SU-DHL-6 (cell line): ENCODE measurements around the gene SERTAD4.
"Not testable (repeated sequence)": the region's sequence is repeated elsewhere in the genome, so short reads cannot be mapped to it uniquely, and the experiment has no call there.

Experiments
- H2AFZ ChIP-seq: fragments of 200-600 bp; sonication (generic); 2 replicates; pipeline ENCODE4 v1.6.1; 2014; ENCODE audit warnings: low read depth, mild to moderate bottlenecking, moderate library complexity, mixed read lengths, antibody characterized with exemption, low read length; ENCODE audit not compliant: severe bottlenecking
- H3F3A ChIP-seq: fragments of 200-600 bp; shearing (Covaris generic); 2 replicates; pipeline ENCODE4 v1.6.0; 2016; ENCODE audit warnings: antibody characterized with exemption, mild to moderate bottlenecking; ENCODE audit not compliant: insufficient read depth
- H3K27ac ChIP-seq: fragments of 200-600 bp; sonication (generic); 2 replicates; pipeline ENCODE4 v1.5.1; 2016; ENCODE audit warnings: low read depth, mild to moderate bottlenecking, low read length, moderate library complexity, mixed read lengths
- H3K27me3 ChIP-seq: fragments of 200-600 bp; sonication (generic), shearing (Covaris generic); 2 replicates; pipeline ENCODE4 v1.6.0; 2014; ENCODE audit warnings: mild to moderate bottlenecking, low read length
- H3K36me3 ChIP-seq: fragments of 200-600 bp; sonication (generic); 2 replicates; pipeline ENCODE4 v1.6.1; 2014; ENCODE audit warnings: mild to moderate bottlenecking, low read length, mixed read lengths
- H3K4me2 ChIP-seq: fragments of 300-600, 200-600 bp; shearing (Covaris generic), sonication (generic); 2 replicates; pipeline ENCODE4 v1.6.0; 2014; ENCODE audit warnings: low read length, low read depth, mild to moderate bottlenecking; ENCODE audit not compliant: poor library complexity, severe bottlenecking
- H3K4me3 ChIP-seq: fragments of 200-600 bp; sonication (generic); 2 replicates; pipeline ENCODE4 v1.5.1; 2014; ENCODE audit warnings: antibody characterized with exemption, low read length, mild to moderate bottlenecking, mixed read lengths; ENCODE audit not compliant: insufficient read depth, poor library complexity, severe bottlenecking
- H3K79me2 ChIP-seq: fragments of 200-600 bp; sonication (generic); 2 replicates; pipeline ENCODE4 v1.6.1; 2014; ENCODE audit warnings: mild to moderate bottlenecking, low read length, moderate library complexity; ENCODE audit not compliant: insufficient read depth
- H3K9ac ChIP-seq: fragments of 200-600 bp; sonication (generic); 2 replicates; pipeline ENCODE4 v1.7.0; 2014; ENCODE audit warnings: mild to moderate bottlenecking, low read length
- H3K9me2 ChIP-seq: fragments of 200-600 bp; sonication (generic); replicated peaks from 2 replicates; pipeline ENCODE4 v1.6.1; 2014; ENCODE audit warnings: low read length; ENCODE audit not compliant: insufficient read depth
- H3K9me3 ChIP-seq: fragments of 200-600 bp; sonication (generic); 2 replicates; pipeline ENCODE4 v1.6.1; 2014; ENCODE audit warnings: low read length, mixed read lengths; ENCODE audit not compliant: insufficient read depth
- H4K20me1 ChIP-seq: fragments of 200-600 bp; sonication (generic); 2 replicates; pipeline ENCODE4 v1.6.1; 2014; ENCODE audit warnings: low read depth, mild to moderate bottlenecking, antibody characterized with exemption, low read length, moderate library complexity, mixed read lengths
- CTCF ChIP-seq: fragments of 200-600 bp; sonication (generic); IDR thresholded peaks from one replicate; pipeline ENCODE4 v1.5.1; 2017; ENCODE audit warnings: antibody characterized with exemption, mild to moderate bottlenecking, low read length, moderate library complexity; ENCODE audit not compliant: insufficient read depth, poor library complexity, severe bottlenecking
- EZH2phosphoT487 ChIP-seq: fragments of 200-600 bp; sonication (generic), shearing (Covaris generic); conservative IDR thresholded peaks from 2 replicates; pipeline ENCODE4 v1.6.1; 2018; ENCODE audit warnings: mild to moderate bottlenecking, antibody characterized with exemption, low read length, moderate library complexity, mixed read lengths

Gene SERTAD4

DNA sequence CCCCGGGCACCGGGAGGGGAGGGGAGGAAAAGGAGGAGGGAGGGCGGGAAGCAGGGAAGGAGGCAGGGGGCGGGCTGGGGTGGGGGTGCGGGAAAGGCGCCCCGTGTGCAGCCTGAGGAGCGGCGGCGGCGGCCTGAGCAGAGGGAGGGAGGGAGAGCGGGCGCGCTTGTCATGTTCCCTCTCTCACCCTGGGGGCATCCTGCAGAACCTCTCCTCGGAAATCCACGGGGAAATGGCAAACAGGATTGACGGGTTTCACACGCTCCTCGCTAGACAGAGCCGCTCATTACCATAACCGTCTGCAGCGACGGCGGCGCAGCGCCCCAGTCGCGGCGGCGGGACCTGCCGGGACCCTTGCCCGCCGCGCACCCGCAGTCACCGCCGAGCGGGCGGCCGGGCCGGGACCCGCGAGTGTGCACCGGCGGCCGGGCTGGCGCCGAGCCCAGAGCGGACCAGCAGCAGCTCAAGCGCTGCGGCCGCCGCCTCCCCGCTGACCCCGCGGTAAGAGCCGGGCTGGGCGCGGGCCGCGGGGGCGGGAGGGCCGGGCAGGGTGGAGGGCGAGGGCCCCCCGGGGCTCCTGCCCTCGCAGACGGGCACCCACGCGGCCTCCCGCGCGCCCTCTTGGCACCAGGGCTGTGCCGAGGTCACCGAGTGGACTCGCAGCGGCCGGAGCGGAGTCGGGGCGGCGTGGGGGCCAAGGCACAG, at the start of gene SERTAD4:
SERTAD4 (plus strand) TSS at position 286 of the 705 bp plus-strand sequence. CDS start 5,165 bp downstream, outside the sequence.
- no peaks in the 10 kb centered on the region for H4K20me1 ChIP-seq
- H3K9me3 ChIP-seq, result no peaks in the 10 kb centered on the region
- H3K4me3 ChIP-seq, result no peak within 1 kb of the TSS
- H3K79me2 ChIP-seq, result no peaks in the 10 kb centered on the region
- no peak within 1 kb of the TSS for H3K27ac ChIP-seq
- no peak within 1 kb of the TSS for H3K4me2 ChIP-seq
- no peak within 1 kb of the TSS for H3K9ac ChIP-seq
- no peaks in the 10 kb centered on the region for H3K27me3 ChIP-seq
- no peaks in the 10 kb centered on the region for H3K9me2 ChIP-seq
- no peak within 1 kb of the TSS for H2AFZ ChIP-seq
- no peaks in the 10 kb centered on the region for H3F3A ChIP-seq
- no peaks in the 10 kb centered on the region for H3K36me3 ChIP-seq
- no peak for TF ChIP-seq CTCF
- no peak for TF ChIP-seq EZH2phosphoT487

DNA sequence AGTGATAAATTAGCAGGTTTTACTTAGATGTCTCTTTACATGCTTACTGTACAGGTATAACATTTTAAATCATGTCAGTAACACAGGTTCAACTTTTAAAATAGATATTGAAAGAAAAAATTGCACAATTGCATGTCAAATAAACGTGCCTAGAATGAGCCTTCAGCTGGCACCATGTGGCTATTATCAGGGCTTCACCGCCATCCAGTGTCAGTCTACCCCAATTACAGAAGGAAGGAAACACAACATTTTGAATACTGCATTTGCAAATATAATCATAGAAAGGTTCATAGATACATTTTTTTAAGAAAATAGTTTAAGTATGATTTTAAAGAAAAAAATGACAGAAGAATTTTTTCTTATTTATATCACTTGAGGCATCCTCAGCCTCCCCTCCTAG, 47.5 kb upstream of the SERTAD4 start:
- Histone ChIP-seq H3K4me3 (no peak overlapping the region), H3K9ac (no peak overlapping the region), H3K9me2 (no peaks in the 10 kb centered on the region), H2AFZ (no peak overlapping the region), H3K4me2 (no peak overlapping the region), H3K79me2 (no peaks in the 10 kb centered on the region), H3K9me3 (no peaks in the 10 kb centered on the region), H3K27ac (no peak overlapping the region), H3K27me3 (no peaks in the 10 kb centered on the region), H3K36me3 (no peaks in the 10 kb centered on the region), H3F3A (no peaks in the 10 kb centered on the region), H4K20me1 (no peaks in the 10 kb centered on the region)
- TF ChIP-seq EZH2phosphoT487 (no peak), CTCF (no peak)

DNA sequence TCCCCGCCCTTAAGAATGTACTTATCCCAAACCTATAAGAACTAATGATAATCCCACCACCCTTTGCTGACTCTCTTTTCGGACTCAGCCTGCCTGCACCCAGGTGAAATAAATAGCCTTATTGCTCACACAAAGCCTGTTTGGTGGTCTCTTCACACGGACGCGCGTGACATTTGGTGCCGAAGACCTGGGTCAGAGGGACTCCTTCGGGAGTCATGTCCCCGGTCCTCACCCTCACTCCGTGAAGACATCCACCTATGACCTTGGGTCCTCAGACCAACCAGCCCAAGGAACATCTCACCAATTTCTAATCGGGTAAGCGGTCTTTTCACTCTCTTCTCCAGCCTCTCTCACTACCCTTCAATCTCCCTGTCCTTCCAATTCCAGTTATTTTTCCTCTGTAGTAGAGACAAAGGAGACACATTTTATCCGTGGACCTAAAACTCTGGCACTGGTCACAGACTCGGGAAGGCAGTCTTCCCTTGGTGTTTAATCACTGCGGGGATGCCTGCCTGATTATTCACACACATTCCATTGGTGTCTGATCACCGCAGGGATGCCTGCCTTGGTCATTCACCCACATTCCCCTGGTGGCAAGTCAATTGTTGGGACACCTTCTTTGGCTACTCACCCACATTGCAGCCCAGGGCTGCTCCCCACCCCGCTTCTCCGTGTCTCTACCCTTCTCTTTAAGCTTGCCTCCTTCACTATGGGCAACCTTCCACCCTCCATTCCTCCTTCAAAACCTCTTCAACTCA, 44.6 kb upstream of the SERTAD4 start:
- not testable (repeated sequence) for H3K36me3 ChIP-seq, H4K20me1 ChIP-seq, H3K9ac ChIP-seq, H3K79me2 ChIP-seq, H3K27ac ChIP-seq, H3F3A ChIP-seq, H3K4me2 ChIP-seq, H2AFZ ChIP-seq, H3K4me3 ChIP-seq, H3K27me3 ChIP-seq, H3K9me3 ChIP-seq, H3K9me2 ChIP-seq

- H3K4me2 ChIP-seq, result no peak overlapping the region
- H3K4me3 ChIP-seq, result no peak overlapping the region
- TF ChIP-seq CTCF, result no peak
- no peak for TF ChIP-seq EZH2phosphoT487
- H3K36me3 ChIP-seq, result no peaks in the 10 kb centered on the region
- H3K79me2 ChIP-seq, result no peaks in the 10 kb centered on the region
- H3K27ac ChIP-seq, result no peak overlapping the region
- H3K9me3 ChIP-seq, result no peaks in the 10 kb centered on the region
- no peak overlapping the region for H3K9ac ChIP-seq
- H2AFZ ChIP-seq, result no peak overlapping the region
- H4K20me1 ChIP-seq, result no peaks in the 10 kb centered on the region
- no peaks in the 10 kb centered on the region for H3F3A ChIP-seq
- H3K9me2 ChIP-seq, result no peaks in the 10 kb centered on the region
- no peaks in the 10 kb centered on the region for H3K27me3 ChIP-seq
These were observed 43.2 kb upstream of the SERTAD4 start for GRCh38 chr1:210189426-210189825.
